Right lobe of liver (tissue), 4 donors: ENCODE data around the gene SMIM35.

Experiments
- CTCF ChIP-seq, 4 donors: fragments of 200-600 bp in 3 of 4; fragments of 450-650 bp in 1 of 4; IDR thresholded peaks; one replicate each; pipeline versions ENCODE4 v1.5.1 to v1.8.0; 2016 to 2022; ENCODE audit warnings: antibody characterized with exemption in 4 of 4, mild to moderate bottlenecking in 2 of 4
- POLR2A ChIP-seq: fragments of 450-650 bp; IDR thresholded peaks from one replicate; pipeline ENCODE4 v1.6.1; 2017; ENCODE audit warnings: antibody characterized with exemption, mild to moderate bottlenecking
- donor health status: DM: no; HTN: no; CAD: no.
- donor health status: DM: no; HTN: no; CAD: no.
- donor health status: DM: no; HTN: yes; CAD: no.

DNA sequence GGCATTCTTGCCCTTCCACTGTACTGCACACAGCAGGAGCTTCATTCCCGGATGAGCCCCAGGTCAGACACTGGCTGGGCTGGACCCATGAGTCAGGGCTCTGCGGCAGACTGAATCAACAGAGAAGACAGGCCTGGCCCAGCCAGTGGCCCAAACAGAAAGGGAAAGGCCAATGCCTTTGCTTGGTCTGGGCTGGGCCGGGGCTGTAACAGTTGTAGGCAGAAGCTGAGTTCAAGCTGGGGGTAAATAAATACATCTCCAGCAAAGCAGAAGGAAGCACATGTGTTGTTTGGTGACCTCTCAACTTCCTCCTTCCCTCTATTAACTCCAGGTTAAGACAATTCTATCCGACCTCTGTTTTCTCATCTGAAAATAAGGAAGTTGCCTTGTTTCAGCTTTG, 1.8 kb upstream of the SMIM35 start:
- no peak for TF ChIP-seq CTCF (IDR thresholded peaks at IDR 0.05)
- no peak for TF ChIP-seq POLR2A
